ENCODE measurements around the gene B3GAT1. TPM values are rescaled to one million over a fixed set of nuclear protein-coding genes. Genes with fewer than 3 reads are reported as not detected.

The B3GAT1 gene
- total and polyA plus RNA-seq, 2 experiments from 2014 or later = 4.8 to 28.3 TPM

DNA sequence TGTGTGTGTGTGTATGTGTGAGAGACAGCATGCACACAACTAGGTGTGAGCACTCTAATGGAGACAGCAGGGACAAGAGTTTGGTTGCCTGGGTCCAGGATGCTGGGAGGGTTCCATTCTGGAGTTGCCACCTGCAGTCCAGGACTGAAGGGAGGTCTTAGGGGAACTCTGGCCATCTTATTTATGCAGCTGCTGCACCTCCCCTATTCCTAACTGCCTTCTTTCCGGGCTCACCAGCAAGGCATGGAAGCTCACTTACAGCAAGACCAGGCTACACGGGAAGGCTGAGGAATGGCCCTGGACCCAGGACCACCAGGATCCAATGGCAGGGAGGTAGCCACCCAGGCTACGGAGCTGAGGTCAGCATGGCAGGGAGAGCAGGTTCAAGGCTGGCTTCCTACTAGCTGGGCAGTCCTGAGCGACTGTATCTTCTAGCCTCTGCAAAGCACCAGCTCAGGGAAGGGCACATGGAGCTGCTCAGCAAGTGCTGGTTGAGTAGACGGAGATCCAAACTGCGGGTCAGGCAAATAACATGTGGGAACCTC lies 42.2 kb upstream of the B3GAT1 start (continued):
- TF ChIP-seq, protein P1, sequence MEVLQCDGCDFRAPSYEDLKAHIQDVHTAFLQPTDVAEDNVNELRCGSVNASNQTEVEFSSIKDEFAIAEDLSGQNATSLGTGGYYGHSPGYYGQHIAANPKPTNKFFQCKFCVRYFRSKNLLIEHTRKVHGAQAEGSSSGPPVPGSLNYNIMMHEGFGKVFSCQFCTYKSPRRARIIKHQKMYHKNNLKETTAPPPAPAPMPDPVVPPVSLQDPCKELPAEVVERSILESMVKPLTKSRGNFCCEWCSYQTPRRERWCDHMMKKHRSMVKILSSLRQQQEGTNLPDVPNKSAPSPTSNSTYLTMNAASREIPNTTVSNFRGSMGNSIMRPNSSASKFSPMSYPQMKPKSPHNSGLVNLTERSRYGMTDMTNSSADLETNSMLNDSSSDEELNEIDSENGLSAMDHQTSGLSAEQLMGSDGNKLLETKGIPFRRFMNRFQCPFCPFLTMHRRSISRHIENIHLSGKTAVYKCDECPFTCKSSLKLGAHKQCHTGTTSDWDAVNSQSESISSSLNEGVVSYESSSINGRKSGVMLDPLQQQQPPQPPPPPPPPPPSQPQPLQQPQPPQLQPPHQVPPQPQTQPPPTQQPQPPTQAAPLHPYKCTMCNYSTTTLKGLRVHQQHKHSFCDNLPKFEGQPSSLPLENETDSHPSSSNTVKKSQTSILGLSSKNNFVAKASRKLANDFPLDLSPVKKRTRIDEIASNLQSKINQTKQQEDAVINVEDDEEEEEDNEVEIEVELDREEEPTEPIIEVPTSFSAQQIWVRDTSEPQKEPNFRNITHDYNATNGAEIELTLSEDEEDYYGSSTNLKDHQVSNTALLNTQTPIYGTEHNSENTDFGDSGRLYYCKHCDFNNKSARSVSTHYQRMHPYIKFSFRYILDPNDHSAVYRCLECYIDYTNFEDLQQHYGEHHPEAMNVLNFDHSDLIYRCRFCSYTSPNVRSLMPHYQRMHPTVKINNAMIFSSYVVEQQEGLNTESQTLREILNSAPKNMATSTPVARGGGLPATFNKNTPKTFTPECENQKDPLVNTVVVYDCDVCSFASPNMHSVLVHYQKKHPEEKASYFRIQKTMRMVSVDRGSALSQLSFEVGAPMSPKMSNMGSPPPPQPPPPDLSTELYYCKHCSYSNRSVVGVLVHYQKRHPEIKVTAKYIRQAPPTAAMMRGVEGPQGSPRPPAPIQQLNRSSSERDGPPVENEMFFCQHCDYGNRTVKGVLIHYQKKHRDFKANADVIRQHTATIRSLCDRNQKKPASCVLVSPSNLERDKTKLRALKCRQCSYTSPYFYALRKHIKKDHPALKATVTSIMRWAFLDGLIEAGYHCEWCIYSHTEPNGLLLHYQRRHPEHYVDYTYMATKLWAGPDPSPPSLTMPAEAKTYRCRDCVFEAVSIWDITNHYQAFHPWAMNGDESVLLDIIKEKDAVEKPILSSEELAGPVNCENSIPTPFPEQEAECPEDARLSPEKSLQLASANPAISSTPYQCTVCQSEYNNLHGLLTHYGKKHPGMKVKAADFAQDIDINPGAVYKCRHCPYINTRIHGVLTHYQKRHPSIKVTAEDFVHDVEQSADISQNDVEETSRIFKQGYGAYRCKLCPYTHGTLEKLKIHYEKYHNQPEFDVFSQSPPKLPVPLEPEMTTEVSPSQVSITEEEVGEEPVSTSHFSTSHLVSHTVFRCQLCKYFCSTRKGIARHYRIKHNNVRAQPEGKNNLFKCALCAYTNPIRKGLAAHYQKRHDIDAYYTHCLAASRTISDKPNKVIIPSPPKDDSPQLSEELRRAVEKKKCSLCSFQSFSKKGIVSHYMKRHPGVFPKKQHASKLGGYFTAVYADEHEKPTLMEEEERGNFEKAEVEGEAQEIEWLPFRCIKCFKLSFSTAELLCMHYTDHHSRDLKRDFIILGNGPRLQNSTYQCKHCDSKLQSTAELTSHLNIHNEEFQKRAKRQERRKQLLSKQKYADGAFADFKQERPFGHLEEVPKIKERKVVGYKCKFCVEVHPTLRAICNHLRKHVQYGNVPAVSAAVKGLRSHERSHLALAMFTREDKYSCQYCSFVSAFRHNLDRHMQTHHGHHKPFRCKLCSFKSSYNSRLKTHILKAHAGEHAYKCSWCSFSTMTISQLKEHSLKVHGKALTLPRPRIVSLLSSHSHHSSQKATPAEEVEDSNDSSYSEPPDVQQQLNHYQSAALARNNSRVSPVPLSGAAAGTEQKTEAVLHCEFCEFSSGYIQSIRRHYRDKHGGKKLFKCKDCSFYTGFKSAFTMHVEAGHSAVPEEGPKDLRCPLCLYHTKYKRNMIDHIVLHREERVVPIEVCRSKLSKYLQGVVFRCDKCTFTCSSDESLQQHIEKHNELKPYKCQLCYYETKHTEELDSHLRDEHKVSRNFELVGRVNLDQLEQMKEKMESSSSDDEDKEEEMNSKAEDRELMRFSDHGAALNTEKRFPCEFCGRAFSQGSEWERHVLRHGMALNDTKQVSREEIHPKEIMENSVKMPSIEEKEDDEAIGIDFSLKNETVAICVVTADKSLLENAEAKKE (CRISPR knock-in tag; IDR thresholded peaks at IDR 0.05) = no peak
- no peak for TF ChIP-seq ZNF114 (CRISPR knock-in tag; IDR thresholded peaks at IDR 0.05)
- no peak for TF ChIP-seq POLR2AphosphoS5 (IDR thresholded peaks at IDR 0.05; ENCODE audit: low read depth)
- TF ChIP-seq, protein P2, sequence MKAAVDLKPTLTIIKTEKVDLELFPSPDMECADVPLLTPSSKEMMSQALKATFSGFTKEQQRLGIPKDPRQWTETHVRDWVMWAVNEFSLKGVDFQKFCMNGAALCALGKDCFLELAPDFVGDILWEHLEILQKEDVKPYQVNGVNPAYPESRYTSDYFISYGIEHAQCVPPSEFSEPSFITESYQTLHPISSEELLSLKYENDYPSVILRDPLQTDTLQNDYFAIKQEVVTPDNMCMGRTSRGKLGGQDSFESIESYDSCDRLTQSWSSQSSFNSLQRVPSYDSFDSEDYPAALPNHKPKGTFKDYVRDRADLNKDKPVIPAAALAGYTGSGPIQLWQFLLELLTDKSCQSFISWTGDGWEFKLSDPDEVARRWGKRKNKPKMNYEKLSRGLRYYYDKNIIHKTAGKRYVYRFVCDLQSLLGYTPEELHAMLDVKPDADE (IDR thresholded peaks at IDR 0.05) = no peak
- TF ChIP-seq NANOG (IDR thresholded peaks at IDR 0.05; ENCODE audit: borderline replicate concordance) = no peak
- no peak for TF ChIP-seq ZNF331 (CRISPR knock-in tag; IDR thresholded peaks at IDR 0.05; ENCODE audit: low read depth)
- TF ChIP-seq, protein P3, sequence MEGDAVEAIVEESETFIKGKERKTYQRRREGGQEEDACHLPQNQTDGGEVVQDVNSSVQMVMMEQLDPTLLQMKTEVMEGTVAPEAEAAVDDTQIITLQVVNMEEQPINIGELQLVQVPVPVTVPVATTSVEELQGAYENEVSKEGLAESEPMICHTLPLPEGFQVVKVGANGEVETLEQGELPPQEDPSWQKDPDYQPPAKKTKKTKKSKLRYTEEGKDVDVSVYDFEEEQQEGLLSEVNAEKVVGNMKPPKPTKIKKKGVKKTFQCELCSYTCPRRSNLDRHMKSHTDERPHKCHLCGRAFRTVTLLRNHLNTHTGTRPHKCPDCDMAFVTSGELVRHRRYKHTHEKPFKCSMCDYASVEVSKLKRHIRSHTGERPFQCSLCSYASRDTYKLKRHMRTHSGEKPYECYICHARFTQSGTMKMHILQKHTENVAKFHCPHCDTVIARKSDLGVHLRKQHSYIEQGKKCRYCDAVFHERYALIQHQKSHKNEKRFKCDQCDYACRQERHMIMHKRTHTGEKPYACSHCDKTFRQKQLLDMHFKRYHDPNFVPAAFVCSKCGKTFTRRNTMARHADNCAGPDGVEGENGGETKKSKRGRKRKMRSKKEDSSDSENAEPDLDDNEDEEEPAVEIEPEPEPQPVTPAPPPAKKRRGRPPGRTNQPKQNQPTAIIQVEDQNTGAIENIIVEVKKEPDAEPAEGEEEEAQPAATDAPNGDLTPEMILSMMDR (conservative IDR thresholded peaks at IDR 0.05; ENCODE audit: low read depth in 2 of 2) = no peak
- no peak for TF ChIP-seq CREB1 (CRISPR knock-in tag; IDR thresholded peaks at IDR 0.05; ENCODE audit: low read depth)
- no peak for TF ChIP-seq EZH2 (IDR thresholded peaks at IDR 0.05; ENCODE audit: low read depth, unreplicated experiment)
